Heart right ventricle (tissue), 16 donors: ENCODE measurements around the gene CCDC122. TPM values are rescaled to one million over a fixed set of nuclear protein-coding genes. Genes with fewer than 3 reads are reported as not detected.

Experiments used
- ATAC-seq, 8 donors: fragments of 200-7000 bp; cut with Tn5 transposase; one replicate each; pipeline ENCODE4 v1.9.1; 2020; ENCODE audit warnings: mild to moderate bottlenecking in 8 of 8, moderate library complexity in 8 of 8, moderate number of reproducible peaks in 1 of 8
- DNase-seq, 2 donors: peaks; one replicate each; pipeline ENCODE4 v3.0.0-alpha.2; 2020
- H3K27ac ChIP-seq, 10 donors: fragments of 200-600 bp; sonication (generic) in 2 of 10; one replicate each; pipeline versions ENCODE4 v1.5.0 to v1.8.0; 2020 to 2022; ENCODE audit warnings: mild to moderate bottlenecking in 3 of 10
- H3K27me3 ChIP-seq, 7 donors: fragments of 200-600 bp; one replicate each; pipeline ENCODE4 v1.8.0; 2021 to 2022; ENCODE audit warnings: mild to moderate bottlenecking in 2 of 7
- H3K36me3 ChIP-seq, 9 donors: fragments of 200-600 bp; sonication (generic) in 1 of 9; one replicate each; pipeline versions ENCODE4 v1.5.0 to v1.8.0; 2020 to 2022; ENCODE audit warnings: mild to moderate bottlenecking in 2 of 9
- H3K4me1 ChIP-seq, 9 donors: fragments of 200-600 bp; sonication (generic) in 1 of 9; one replicate each; pipeline versions ENCODE4 v1.5.0 to v1.8.0; 2020 to 2022; ENCODE audit warnings: mild to moderate bottlenecking in 4 of 9
- H3K4me3 ChIP-seq, 10 donors: fragments of 200-600 bp; sonication (generic) in 2 of 10; one replicate each; pipeline versions ENCODE4 v1.5.0 to v1.8.0; 2020 to 2022; ENCODE audit warnings: mild to moderate bottlenecking in 7 of 10, moderate library complexity in 2 of 10
- H3K9me3 ChIP-seq, 11 donors: fragments of 200-600 bp in 10 of 11; sonication (generic) in 2 of 11; one replicate each; pipeline versions ENCODE4 v1.5.0 to v1.8.0; 2013 to 2022; ENCODE audit warnings: mild to moderate bottlenecking in 2 of 11, control low read depth in 1 of 11, moderate library complexity in 1 of 11
- WGBS, 2 donors: extraction: QIAGEN DNeasy Blood & Tissue Kit; methylation state at CpG; one replicate each; pipeline ENCODE4 v1.1.7; 2013; ENCODE audit warnings: inconsistent platforms in 1 of 2; 5-methylcytosine and 5-hydroxymethylcytosine counted together
- intact Hi-C, 10 donors: fragments of 100-400 bp; cut with DNase I; formaldehyde crosslinking; loops; one replicate each; pipeline versions ENCODE4 v1.11.1 to v1.14.2; 2022
- polyA plus RNA-seq, 2 donors: library from polyadenylated mRNA; stranded (reverse); fragments of 200-250 nt; gene quantifications; one replicate each; pipeline ENCODE4 v1.2.3, GENCODE V29; 2013
- total RNA-seq, 10 donors: library from RNA; stranded (reverse); fragmentation: NEBNext Ultra II Directional in 3 of 10; extraction: Animal tissue kit (Norgen Biotek cat#: 25700) in 3 of 10; gene quantifications; one replicate each; pipeline versions ENCODE4 v1.2.1 to v1.2.4, GENCODE V29; 2021 to 2023
- TF ChIP-seq, protein P1 (sequence below), 9 donors: fragments of 200-600 bp; sonication (generic) in 2 of 9; IDR thresholded peaks; one replicate each; pipeline versions ENCODE4 v1.5.0 to v1.8.0; 2021 to 2022; ENCODE audit warnings: antibody characterized with exemption in 9 of 9, mild to moderate bottlenecking in 5 of 9, moderate library complexity in 1 of 9
- donor health status: Arrhythmogenic right ventricular cardiomyopathy.
- donor health status: ischemic (EF 13 %, LVEDD 7.1; RV severe dilation, severe dysfunction).
- donor health status: healthy with polysubstance abuse.
- donor health status: DM: no; HTN: yes; CAD: no.
- donor health status: DM: no; HTN: no; CAD: no.
- donor health status: ischemic (EF 25% LVEDD 6.9; RV normal size, moderate dysfunction).
- donor health status: ischemic (EF 25% LVEDD 5.7; RV mildly dilated, moderate dysfunction).
- donor health status: healthy.
- donor health status: DM: yes; HTN: yes; CAD: no.
- donor health status: Ischemic cardiomyopathy.
- donor health status: ischemic (EF 35%, LVEDD 5.7; RV mildly dilated, moderate dysfunction).
- donor health status: nonischemic (EF 11% LVEDD 7.7; RV severe dilation, severe dysfunction).
- donor health status: DM: yes; HTN: yes; CAD: no.
- donor health status: PGD.
- donor health status: ischemic (EF 29% LVEDD 5.4; RV normal size, mild dysfunction).
- donor health status: nonischemic (EF 23%, LVEDD 6.1; RV moderate dilation, normal function).

CCDC122 gene
- total and polyA plus RNA-seq, 12 donors, result 1.6 to 16.0 (median 7.3) TPM

DNA sequence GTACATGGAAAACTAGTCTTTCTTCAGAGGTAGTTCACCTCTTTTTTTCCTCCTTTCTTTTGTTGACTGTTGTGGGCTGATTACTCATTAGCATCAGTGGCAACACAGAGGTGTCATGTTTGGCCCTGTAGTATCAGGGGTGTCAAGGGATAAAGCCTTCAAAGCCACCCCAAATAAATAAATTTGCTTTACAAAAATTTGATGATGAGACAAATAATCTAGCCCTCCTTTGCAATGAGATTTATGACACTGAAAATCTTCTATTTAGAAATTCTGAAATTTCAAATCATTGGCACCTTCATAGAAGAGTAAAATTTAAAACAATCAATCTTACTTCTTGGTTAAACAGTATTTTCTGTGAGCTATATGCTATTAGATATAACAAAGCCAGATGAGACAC is 2.0 kb upstream of the CCDC122 start:
- DNase-seq (no peak), ATAC-seq (no peak)
- Histone ChIP-seq H3K4me3 (no peak overlapping the region), H3K9me3 (no peaks in the 10 kb centered on the region), H3K36me3 (peaks cover 0 to 30% (median 0%) of the 10 kb centered on the region in 9 donors), H3K27ac (no peak overlapping the region), H3K4me1 (peaks cover 0 to 39% (median 15%) of the 10 kb centered on the region in 9 donors), H3K27me3 (no peaks in the 10 kb centered on the region)
- TF ChIP-seq, protein P1, sequence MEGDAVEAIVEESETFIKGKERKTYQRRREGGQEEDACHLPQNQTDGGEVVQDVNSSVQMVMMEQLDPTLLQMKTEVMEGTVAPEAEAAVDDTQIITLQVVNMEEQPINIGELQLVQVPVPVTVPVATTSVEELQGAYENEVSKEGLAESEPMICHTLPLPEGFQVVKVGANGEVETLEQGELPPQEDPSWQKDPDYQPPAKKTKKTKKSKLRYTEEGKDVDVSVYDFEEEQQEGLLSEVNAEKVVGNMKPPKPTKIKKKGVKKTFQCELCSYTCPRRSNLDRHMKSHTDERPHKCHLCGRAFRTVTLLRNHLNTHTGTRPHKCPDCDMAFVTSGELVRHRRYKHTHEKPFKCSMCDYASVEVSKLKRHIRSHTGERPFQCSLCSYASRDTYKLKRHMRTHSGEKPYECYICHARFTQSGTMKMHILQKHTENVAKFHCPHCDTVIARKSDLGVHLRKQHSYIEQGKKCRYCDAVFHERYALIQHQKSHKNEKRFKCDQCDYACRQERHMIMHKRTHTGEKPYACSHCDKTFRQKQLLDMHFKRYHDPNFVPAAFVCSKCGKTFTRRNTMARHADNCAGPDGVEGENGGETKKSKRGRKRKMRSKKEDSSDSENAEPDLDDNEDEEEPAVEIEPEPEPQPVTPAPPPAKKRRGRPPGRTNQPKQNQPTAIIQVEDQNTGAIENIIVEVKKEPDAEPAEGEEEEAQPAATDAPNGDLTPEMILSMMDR (IDR thresholded peaks at IDR 0.05), result no peak
- intact Hi-C loops, result no loop called here

DNA sequence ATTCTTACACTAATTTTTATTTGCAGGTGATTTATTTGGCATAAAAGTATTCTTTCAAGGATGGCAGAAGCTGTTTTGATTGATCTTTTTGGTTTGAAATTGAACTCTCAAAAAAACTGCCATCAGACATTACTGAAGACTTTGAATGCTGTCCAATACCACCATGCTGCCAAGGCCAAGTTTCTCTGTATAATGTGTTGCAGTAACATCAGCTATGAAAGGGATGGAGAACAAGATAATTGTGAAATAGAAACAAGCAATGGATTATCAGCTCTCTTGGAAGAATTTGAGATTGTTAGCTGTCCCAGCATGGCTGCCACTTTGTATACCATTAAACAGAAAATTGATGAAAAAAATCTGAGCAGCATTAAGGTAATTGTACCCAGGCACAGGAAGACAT is 1.4 kb upstream of the CCDC122 start:
- peaks cover 0 to 30% (median 0%) of the 10 kb centered on the region in 9 donors for H3K36me3 ChIP-seq
- no peaks in the 10 kb centered on the region for H3K9me3 ChIP-seq
- intact Hi-C loops, result no loop called here
- H3K4me3 ChIP-seq, result peak overlapping the region in 2 of 10 donors; percentile 83 to 91
- peaks cover 0 to 39% (median 15%) of the 10 kb centered on the region in 9 donors for H3K4me1 ChIP-seq
- DNase-seq (no peak), ATAC-seq (no peak)
- H3K27me3 ChIP-seq, result no peaks in the 10 kb centered on the region
- TF ChIP-seq, protein P1 (IDR thresholded peaks at IDR 0.05), result no peak
- no peak overlapping the region for H3K27ac ChIP-seq

DNA sequence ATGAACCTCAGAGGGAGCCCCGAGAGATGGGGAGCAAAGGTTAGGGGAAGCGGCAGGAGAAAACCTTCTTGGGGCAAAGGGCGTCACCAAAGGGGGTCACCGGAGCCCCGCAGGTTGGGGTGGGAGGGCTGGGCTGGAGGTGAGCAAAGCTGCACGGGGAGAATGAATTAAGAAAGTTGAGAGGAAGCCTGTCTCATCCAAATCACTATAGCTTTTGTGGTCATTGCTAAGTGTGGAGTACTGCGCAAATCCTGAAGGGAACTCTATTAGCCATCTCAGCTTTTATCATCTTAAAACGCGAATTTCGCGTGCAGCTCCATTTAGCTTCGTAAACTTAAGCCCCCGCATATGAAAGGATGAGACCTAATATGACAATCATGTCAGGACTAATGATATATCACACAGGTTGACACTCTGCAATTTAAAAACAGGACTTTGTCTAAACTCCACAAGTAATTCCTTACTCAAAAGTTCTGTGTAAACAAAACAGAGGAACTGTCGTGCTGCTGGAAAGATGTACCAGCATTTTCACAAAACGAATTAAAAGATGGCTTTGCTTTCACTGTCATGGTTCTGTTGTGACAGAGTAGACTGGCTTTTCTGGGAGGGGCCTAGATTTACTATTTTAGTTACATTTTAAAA is 795 bp upstream of the CCDC122 start:
- 34 to 48% methylated on average over 15 of the region's 15 CpGs for WGBS, 2 donors
- H3K27me3 ChIP-seq, result no peaks in the 10 kb centered on the region
- intact Hi-C loops, result no loop called here
- peaks cover 0 to 24% (median 0%) of the 10 kb centered on the region in 9 donors for H3K36me3 ChIP-seq
- peak overlapping the region; percentile 41 to 94 (median 87) for H3K4me3 ChIP-seq
- TF ChIP-seq, protein P1 (IDR thresholded peaks at IDR 0.05), result no peak
- peaks cover 0 to 39% (median 15%) of the 10 kb centered on the region in 9 donors for H3K4me1 ChIP-seq
- H3K9me3 ChIP-seq, result no peaks in the 10 kb centered on the region
- H3K27ac ChIP-seq, result peak overlapping the region in 6 of 10 donors; percentile 89 to 99 (median 98)
- peak in 2 of 8 donors; percentile 5 to 15 for ATAC-seq
- no peak for DNase-seq

DNA sequence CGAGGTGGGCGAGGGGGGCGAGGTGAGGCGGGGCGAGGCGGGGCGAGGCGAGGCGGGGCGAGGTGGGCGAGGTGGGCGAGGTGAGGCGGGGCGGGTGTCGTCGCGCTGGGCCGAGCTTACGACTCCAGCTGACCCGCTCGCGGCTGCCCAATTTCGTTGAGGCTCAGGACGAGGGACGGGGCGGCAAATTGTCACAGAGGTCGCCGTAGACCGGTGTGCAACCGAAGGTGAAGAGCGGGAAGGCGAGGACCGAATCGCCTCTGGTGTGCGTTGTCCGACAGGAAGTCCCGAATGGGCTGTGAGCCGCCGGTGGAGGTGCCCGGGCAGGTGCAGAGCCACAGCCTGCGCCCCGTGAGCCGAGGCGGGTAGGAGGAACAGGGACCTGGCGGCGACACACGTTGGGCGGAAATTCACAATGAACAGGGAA is 228 bp upstream of the CCDC122 start, which contains the start of gene LACC1:
Gene LACC1, plus strand, starts transcription at position 150 of the 427 bp plus-strand sequence. CDS start 1,082 bp downstream, outside the sequence.
- intact Hi-C loops, result loop anchor here in 5 of 10 donors (10.0 kb wide), 4 partner anchors 575 to 915 kb away; no protein-coding TSS in a partner anchor
- Histone ChIP-seq H3K27me3 (no peaks in the 10 kb centered on the region), H3K27ac (peak within 1 kb of the TSS; percentile 85 to 99 (median 95)), H3K4me1 (peaks cover 0 to 45% (median 15%) of the 10 kb centered on the region in 9 donors), H3K4me3 (peak within 1 kb of the TSS; percentile 41 to 94 (median 87)), H3K36me3 (peaks cover 0 to 18% (median 0%) of the 10 kb centered on the region in 9 donors), H3K9me3 (no peaks in the 10 kb centered on the region)
- peak in 1 of 2 donors; percentile 7 for DNase-seq
- WGBS, 2 donors, result 1% methylated on average over 41 to 44 of the region's 48 CpGs
- peak; percentile 43 to 83 (median 77) for ATAC-seq
- TF ChIP-seq, protein P1 (IDR thresholded peaks at IDR 0.05), result no peak
